HL-60/S4 treated with retinoic acid at 250 ng/mL for 4 days and 3 days (cell line): Measurements from ENCODE around the gene PDXK.

Source experiments
- in situ Hi-C: fragments of 300-500 bp; cut with MboI; formaldehyde crosslinking; loops from 2 replicates; pipeline ENCODE4 v1.7.0; 2022; ENCODE audit warnings: low sequenced_read_pairs

PDXK gene

DNA sequence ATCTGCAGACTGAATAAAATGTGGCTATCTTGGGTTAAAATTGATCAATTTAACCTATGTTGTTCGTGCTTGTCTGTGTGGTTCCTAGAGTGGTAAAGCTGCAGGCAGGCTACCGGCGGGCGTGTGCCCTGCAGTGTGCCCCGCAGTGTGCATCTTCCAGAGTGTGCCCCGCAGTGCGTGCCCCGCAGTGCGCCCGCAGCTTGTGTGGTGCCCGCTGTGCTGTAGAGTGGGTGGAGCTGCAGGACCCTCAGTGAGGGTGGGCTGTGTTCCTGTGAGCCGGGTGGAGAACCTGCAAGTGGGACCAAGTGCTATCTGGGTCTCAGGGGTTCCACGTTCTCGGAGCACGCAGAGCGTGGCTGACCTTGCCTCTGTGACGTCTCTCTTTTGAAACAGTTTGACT, 81.2 kb downstream of the PDXK start:
- in situ Hi-C loops: loop anchor here (10.0 kb wide), 1 partner anchor 185 kb away; no protein-coding TSS in a partner anchor

DNA sequence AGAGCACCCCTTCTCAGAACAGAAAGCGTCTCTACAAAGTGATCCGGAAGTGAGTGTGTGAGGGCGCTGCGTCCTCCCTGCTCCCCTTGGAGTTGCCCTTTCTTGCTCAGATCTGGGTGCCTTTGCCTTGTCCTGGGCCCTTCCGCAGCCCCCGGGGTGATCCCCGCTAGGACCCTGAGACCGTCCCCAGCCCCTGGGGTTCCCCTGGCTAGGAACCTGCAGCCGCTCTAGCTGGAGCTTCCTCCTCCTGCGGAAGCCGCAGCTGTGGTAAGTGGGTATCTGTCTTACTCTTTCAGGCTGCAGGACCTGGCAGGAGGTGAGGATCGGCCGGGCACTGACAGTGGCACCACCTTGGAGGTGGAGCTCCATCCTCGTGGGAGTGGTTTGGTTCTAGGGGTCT, 81.6 kb downstream of the PDXK start:
- in situ Hi-C loops: loop anchor here (10.0 kb wide), 1 partner anchor 184 kb away; no protein-coding TSS in a partner anchor

DNA sequence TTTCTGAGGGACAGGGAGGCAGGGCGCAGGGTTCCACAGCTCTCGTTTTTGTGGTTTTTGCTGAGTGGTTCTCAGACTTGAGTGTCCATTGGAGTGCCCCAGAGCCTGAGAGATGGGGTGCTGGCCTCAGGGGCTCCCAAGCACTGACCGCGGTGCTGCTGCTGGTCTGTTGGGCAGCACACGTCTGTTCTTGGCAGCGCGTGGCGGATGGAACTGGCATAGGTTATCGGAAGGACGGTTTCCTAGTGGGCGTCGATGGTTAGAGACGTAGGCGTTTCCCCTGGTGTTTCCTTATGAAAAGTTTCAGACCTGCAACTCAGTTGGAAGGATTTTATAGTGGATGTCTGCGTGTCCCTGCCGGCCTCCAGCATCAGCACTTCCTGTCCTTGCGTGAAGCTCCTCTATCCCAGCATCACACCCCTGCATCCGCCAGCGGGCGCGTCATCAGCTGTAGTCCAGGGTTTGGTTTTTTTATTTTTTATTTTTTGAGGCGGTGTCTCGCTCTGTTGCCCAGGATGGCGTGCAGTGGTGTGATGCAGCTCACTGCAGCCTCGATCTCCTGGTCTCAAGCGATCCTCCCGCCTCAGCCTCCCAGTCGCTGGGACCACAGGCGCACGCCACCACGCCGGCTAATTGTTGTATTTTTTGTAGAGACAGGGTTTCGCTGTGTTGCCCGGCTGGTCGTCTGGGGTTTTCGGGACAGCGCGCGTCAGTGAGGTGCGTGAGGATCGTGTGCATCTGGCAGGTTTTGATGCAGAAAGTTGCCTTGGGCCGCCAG, 82.3 kb downstream of the PDXK start:
- in situ Hi-C loops: loop anchor here (10.0 kb wide), 1 partner anchor 184 kb away; no protein-coding TSS in a partner anchor

DNA sequence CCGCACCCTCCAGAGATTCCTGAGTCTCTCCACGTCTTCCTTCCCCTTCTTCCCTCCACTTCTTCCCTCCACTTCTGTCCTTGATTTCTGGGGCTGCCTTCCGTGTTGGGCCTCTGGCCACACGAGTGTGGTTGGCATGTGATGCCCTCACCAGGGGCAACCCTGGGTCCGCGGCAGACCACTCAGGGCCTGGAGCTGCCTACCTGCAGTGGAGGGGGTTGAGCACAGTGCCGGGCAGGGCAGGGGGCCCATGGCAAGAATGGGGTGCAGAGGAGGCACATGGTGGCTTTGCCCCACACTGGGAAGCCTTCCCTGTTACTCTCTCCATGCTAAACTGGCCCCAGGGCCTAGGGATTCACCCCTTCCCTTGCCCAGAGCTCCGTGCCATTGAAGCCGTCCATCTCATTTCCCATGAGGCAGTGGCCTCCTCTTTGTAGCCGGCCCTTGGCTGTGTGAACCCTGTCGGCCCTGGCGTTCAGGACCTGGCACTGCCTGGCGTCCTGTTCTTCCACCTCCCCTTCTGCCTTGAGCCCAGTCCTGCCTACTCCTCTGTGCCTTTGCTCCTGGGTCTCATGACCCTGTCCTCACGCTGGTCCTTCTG, 83.9 kb downstream of the PDXK start:
- in situ Hi-C loops: loop anchor here (10.0 kb wide), 1 partner anchor 182 kb away; no protein-coding TSS in a partner anchor

DNA sequence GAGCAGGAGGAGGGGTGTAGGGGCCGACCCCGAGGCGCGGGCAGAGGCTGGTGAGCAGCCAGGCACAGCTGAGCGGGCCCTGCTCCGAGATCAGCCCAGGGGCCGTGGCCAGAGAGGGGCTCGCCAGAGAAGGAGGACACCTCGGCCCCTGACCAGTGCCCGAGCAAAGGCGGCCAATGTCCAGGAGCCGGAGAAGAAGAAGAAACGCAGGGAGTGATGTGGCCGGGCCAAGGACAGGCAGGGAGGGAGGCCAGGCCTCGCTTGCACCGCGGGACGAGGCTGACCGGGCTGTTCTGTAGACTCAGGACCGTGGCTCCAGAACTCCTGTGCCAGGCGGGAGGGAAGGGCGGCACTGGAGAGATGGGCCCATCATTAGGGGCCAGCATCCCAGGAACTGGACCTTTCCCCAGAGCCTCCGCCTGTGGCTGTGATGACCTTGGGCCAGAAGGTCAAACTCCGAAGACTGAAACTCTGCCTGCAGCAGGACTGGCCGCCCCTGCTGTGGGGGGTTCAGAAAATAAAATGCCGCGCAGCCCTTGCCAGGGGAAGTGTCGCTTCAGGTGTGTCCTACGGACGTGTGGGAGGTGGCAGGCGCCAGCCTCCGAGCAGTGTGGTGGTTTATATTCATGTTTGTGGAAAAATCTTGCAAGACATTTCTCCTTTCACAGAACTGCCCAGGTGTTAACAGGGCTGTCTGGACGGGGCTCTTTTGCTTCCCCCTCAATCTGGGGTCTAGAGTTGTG, 84.8 kb downstream of the PDXK start:
- in situ Hi-C loops: loop anchor here (10.0 kb wide), 1 partner anchor 181 kb away; no protein-coding TSS in a partner anchor

DNA sequence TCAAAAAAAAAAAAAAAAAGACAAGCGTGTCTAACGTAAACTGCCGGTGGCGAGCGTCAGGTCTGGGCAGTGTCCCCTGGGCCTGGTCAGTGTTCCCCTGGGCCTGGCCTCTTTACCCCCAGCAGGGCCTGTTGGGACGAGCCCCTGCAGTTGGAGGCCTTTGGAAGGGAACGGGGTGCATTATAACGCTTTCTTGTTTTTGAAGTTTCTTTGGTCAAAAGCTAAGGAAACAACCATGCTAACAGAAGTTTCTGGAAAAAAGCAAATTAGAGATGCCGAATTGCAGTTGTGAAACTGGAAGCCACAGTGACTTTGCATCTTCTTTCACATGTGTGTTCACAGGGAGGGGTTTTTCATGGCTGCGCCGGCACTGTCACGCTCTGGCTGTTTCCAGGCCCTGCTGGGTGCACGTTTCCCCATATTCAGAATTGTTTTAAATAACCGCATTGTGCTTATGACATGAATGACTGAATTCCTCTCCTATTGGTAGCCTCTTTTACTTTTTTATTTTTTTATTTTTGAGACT, 86.4 kb downstream of the PDXK start:
- in situ Hi-C loops: loop anchor here (10.0 kb wide), 1 partner anchor 179 kb away; no protein-coding TSS in a partner anchor

DNA sequence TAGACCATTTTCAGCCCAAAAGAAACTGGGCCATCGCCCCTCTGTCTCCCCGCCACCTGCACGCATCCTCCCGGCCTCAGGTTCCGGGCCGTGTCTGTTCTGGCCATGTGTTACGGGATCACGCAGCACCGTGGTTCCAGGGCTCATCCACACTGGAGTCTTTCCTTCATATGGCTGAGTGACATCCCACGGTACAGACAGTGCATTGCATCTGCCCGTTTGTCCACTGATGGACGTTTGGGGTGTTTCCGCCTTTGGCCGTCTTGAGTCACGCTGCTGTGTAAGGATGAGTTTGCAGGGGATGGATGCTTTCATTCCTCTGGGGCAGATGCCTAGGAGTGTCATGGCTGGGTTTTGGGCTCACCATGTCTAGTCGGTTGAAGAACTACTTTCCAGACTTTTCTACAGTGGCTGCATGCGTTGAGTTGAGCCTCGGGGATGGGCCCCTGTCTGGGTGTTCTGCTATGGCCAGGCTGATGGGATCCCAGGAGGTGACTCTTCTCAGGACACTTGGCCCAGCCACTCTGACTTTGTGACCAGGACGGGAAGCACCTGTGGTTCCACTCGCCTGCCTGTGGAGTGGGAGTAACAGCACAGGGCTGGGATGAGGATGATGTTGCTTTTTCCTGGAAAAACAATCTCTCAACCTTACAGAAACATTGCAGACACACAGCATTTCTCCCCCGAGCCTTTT, 87.2 kb downstream of the PDXK start:
- in situ Hi-C loops: loop anchor here (10.0 kb wide), 1 partner anchor 179 kb away; no protein-coding TSS in a partner anchor

DNA sequence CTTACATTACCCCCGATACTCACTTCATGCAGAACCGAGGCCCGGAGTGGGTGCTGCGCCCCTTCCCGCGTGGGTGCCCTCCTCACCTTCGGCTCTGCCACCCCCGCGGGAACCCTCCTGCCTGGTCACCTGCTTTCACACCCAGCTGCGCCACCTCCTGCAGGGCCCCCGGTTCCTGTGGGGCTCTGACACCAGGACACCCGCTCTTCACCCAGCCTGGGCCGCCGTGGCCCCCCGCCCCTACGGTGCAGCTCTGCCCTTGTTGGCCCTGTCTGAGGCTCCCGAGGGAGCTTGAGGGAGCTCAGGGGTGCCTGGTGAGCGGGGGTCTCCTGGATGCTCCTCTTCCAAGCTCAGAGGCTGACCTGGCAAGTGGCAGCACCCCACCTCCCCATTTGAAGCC, 89.4 kb downstream of the PDXK start:
- in situ Hi-C loops: loop anchor here (10.0 kb wide), 1 partner anchor 176 kb away; no protein-coding TSS in a partner anchor

DNA sequence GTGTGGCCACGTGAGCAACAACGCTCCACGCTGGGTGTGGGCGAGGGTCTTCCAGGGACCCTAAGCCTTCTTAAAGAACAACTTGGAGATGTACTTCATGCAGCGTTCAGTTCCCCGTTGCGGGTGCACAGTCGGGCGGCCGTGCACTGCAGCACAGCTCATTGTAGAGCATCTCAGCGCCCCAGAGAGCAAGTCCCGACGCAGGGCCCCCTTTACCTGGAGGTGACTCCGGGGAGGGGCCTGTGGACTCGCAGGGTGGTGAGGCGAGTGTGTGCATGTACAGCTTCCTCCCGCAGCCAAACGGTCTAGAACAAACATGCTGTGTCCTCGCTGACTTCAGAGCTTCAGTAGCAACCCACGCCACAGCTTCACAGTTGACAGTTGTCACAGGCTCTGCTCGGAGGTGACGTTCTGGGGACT, 89.9 kb downstream of the PDXK start:
- in situ Hi-C loops: loop anchor here (10.0 kb wide), 1 partner anchor 176 kb away; no protein-coding TSS in a partner anchor

DNA sequence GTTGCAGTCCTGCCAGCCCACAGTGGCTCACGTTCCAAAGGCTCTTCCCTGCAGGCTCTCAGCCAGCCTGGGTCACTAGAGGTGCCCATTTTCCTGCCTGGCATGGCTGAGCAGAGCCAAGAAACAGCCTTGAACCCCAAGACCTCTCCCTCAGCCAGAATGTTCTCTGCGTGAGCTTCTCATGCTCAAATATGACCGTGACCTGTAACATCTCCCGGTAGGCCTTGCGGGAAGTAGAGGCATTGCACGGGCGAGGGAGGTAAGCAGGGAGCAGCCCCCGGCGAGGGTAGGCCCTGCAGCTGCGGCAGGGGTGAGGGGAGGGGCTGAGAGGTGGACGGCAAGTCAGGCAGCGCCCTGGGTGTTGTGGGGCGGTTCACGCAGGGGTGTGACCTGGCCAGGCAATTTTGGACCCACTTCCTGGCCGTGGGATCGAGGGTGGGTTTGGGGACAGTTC, 90.4 kb downstream of the PDXK start:
- in situ Hi-C loops: loop anchor here (10.0 kb wide), 1 partner anchor 175 kb away; no protein-coding TSS in a partner anchor

DNA sequence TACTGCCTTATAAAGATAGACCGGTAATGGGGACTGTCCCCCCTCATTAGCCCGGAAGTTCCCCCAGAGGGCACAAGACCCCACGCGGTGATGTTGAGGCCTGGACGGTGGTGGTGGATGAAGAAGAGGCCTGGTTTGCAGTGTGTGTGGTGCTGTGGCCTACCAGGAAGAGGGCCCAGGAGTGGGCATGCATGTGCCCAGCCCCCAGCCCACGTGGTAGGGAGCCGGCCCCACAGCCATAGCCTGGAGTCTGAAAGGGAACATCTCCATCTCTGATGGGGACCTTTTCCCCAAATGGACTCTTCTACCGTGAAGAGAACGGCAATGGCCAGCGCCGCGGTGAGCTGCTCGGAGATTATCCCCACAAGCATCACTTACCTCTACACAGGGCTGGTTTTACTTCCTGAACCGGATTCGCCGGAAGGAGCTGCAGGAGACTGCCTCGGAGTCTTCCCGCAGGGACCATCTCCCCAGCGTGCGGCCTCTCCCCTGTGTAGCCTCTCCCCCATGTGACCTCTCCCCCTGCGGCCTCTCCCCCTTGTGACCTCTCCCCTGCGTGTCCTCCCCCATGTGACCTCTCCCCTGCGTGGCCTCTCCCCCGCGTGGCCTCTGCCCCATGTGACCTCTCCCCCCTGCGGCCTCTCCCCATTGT, 91.0 kb downstream of the PDXK start:
- in situ Hi-C loops: loop anchor here (10.0 kb wide), 1 partner anchor 175 kb away; no protein-coding TSS in a partner anchor

DNA sequence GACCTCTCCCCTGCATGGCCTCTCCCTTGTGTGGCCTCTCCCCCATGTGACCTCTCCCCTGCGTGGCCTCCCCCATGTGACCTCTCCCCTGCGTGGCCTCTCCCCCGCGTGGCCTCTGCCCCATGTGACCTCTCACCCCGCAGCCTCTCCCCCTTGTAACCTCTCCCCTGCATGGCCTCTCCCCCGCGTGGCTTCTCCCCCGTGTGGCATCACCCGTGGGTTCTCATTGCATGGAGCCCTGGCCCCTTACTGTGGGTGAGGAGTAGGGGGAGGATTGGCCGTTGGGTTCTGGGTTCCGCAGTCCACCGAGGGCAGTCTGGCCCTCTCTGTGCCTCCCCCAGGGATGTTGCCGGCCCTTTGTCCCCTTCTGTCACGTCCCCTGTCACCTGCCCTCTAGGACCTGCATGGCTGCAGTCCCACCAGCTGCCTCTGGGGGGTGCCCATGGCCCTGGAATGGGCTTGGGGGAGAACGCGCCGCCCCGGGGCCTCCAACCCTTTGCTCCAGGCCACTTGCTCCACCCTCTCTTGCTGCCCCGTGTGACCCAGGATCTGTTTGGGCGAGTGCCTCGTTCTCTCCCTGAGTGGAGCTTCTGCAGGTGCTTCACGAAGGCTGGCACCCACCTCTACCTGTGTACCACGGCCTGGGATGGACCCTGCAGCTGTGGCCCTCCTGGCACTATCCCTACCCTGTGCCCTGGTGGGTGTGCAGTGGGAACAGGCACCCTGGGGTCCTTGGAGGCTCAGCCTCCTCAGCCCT, 91.8 kb downstream of the PDXK start:
- in situ Hi-C loops: no loop called here

DNA sequence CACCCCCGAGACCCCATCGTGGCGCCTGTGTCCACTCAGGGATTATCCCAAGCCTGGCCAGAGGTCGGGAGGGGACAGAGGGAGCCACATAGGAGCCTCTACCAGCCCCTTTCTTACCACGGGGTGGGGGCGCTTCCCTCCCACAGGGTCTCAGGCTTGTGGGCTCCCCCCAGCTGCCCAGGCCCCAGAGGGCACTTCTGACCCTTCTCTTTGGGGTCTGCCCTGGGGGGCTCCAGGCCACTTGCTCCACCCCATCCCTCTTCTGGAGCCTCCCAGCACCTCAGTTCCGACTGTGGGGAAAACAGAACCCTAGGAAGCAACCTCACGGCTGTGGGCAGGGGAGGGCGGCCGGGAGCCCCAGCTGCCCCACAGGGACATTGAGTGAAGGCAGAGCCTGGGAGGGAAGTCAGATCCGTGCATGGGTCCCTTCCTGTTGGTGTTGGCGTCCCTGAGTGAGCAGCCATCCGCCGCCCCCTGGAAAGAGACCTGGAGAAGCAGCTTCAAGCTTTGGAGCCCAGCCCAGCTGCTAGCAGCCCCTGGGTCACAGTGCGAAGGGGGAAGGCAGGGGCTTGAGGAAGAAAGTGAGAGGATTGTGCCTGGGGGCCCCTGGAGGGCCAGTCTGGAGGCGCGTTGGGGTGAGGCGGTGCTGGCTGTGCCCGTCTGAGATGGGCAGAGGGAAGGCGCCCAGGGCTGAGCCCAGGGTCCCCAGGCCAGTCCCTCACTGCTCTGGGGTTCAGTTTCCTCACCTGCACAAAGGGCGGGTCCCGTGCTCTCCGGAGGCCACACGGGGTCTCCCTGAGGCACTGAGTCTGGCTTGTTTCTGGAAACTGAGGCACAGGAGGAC, 92.6 kb downstream of the PDXK start:
- in situ Hi-C loops: no loop called here
